Measurements from ENCODE around the gene ALG1L2.
"Not testable (repeated sequence)": the region's sequence is repeated elsewhere in the genome, so short reads cannot be mapped to it uniquely, and the experiment has no call there.

DNA sequence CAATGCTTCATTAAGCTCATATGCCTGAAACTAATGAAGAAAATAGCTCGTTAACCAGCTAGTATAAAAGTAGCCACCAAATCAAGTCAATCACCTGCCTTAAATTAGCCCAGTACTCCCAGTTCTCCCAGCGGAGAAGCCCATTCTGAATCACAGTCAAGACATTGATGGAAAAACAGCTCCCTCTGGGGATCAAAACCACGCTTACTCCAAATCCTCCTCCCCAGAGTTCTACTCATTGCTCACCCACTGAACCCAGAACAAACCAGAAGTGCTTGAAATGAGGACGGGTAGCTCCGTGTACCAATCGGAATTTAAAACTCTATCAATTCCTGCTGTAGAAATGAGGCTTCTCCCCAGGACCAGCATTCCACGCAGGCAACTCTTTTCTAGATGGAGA lies 54.7 kb downstream of the ALG1L2 start:
- TF ChIP-seq EZH2phosphoT487 (conservative IDR thresholded peaks at IDR 0.05; ENCODE audit: low read length) = not testable (repeated sequence)
- TF ChIP-seq, protein P1, sequence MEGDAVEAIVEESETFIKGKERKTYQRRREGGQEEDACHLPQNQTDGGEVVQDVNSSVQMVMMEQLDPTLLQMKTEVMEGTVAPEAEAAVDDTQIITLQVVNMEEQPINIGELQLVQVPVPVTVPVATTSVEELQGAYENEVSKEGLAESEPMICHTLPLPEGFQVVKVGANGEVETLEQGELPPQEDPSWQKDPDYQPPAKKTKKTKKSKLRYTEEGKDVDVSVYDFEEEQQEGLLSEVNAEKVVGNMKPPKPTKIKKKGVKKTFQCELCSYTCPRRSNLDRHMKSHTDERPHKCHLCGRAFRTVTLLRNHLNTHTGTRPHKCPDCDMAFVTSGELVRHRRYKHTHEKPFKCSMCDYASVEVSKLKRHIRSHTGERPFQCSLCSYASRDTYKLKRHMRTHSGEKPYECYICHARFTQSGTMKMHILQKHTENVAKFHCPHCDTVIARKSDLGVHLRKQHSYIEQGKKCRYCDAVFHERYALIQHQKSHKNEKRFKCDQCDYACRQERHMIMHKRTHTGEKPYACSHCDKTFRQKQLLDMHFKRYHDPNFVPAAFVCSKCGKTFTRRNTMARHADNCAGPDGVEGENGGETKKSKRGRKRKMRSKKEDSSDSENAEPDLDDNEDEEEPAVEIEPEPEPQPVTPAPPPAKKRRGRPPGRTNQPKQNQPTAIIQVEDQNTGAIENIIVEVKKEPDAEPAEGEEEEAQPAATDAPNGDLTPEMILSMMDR (IDR thresholded peaks at IDR 0.05; ENCODE audit: insufficient read depth, low read length, poor library complexity, severe bottlenecking) = not testable (repeated sequence)
